Esophagus muscularis mucosa (tissue), 4 donors: Measurements from ENCODE around the gene TCTN1.
A peak's percentile ranks its signal among the peaks of the same experiment; 100 is the strongest.
"Not testable (repeated sequence)": the region's sequence is repeated elsewhere in the genome, so short reads cannot be mapped to it uniquely, and the experiment has no call there.

Experiments used
- EP300 ChIP-seq: sonication (generic); formaldehyde crosslinking; IDR thresholded peaks from one replicate; pipeline ENCODE4 v1.6.1; 2017; ENCODE audit warnings: antibody characterized with exemption
- POLR2A ChIP-seq: fragments of 450-650 bp; IDR thresholded peaks from one replicate; pipeline ENCODE4 v1.6.1; 2017; ENCODE audit warnings: antibody characterized with exemption, moderate library complexity, mild to moderate bottlenecking, low read depth
- TF ChIP-seq, protein P1 (sequence below), 3 experiments: fragments of 200-600 bp in 2 of 3; fragments of 450-650 bp in 1 of 3; sonication (generic) in 2 of 3; IDR thresholded peaks; one replicate each; pipeline ENCODE4 v1.5.1; 2017 to 2019; ENCODE audit warnings: antibody characterized with exemption in 3 of 3, mild to moderate bottlenecking in 2 of 3, moderate library complexity in 1 of 3

DNA sequence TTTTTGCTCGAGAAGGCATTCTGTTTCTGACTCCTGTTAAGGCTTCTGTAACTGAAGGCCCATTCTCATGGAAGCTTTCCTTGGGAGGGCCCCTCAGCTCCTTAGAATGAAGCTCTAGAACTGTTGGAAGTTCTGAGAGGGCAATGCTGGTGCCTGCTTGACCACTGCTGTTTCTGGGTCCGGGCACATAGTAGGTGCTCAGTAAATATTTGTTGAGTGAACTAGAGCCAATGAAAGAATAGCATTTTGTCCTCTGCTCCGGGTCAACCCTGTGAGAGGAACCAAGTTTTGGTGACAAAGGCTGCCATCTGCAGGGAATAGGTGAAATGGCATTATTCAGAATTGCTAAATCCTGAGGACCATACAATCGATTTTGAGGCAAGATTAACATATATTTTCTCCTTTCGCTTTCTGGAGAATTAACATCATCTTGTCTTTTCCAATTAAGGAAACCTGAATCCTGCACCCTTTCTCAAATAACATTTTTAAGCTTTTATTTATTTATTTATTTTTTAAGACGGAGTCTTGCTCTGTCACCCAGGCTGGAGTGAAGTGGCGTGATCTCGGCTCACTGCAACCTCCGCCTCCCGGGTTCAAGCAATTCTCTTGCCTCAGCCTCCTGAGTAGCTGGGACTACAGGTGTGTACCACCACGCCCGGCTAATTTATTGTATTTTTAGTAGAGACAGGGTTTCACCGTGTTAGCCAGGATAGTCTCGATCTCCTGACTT is 11.7 kb upstream of the TCTN1 start:
- TF ChIP-seq, protein P1, sequence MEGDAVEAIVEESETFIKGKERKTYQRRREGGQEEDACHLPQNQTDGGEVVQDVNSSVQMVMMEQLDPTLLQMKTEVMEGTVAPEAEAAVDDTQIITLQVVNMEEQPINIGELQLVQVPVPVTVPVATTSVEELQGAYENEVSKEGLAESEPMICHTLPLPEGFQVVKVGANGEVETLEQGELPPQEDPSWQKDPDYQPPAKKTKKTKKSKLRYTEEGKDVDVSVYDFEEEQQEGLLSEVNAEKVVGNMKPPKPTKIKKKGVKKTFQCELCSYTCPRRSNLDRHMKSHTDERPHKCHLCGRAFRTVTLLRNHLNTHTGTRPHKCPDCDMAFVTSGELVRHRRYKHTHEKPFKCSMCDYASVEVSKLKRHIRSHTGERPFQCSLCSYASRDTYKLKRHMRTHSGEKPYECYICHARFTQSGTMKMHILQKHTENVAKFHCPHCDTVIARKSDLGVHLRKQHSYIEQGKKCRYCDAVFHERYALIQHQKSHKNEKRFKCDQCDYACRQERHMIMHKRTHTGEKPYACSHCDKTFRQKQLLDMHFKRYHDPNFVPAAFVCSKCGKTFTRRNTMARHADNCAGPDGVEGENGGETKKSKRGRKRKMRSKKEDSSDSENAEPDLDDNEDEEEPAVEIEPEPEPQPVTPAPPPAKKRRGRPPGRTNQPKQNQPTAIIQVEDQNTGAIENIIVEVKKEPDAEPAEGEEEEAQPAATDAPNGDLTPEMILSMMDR (IDR thresholded peaks at IDR 0.05), result peak; percentile 70 to 81 (median 76)
- not testable (repeated sequence) for TF ChIP-seq POLR2A, EP300
